HG03064 (cell line): ENCODE measurements around the gene AGRP.

Experiments
- ATAC-seq: cut with Tn5 transposase; IDR thresholded peaks from one replicate; pipeline ENCODE4 v1.9.1; 2021; ENCODE audit warnings: low read depth; ENCODE audit not compliant: unreplicated experiment

The AGRP gene

DNA sequence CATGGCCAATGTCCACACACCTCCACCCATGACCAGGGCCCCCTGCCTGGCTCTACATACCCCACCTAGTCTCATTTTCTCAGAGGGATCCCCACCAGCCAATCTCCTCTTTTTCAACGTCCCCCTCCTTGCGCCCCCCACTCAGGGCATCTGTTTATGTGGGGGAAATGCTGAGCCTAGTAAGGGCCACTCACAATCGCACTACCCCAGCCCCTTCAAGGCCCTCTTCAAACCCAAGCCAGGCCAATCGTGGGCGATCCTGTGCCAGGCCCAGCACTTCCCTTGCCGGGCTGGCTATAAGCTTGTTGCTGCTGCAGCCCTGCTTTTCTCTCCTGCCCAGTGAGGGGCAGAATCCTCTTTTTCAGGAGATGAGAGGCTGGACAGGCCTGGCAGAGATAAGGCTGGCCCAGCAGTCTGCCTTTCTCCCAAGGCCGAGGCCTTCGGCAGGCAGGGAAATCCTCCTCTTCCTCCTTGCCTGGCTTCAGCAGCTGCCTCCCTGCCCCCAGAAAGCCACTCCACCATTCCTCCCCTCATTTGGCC is 36.3 kb downstream of the AGRP start:
- ATAC-seq, result no peak

DNA sequence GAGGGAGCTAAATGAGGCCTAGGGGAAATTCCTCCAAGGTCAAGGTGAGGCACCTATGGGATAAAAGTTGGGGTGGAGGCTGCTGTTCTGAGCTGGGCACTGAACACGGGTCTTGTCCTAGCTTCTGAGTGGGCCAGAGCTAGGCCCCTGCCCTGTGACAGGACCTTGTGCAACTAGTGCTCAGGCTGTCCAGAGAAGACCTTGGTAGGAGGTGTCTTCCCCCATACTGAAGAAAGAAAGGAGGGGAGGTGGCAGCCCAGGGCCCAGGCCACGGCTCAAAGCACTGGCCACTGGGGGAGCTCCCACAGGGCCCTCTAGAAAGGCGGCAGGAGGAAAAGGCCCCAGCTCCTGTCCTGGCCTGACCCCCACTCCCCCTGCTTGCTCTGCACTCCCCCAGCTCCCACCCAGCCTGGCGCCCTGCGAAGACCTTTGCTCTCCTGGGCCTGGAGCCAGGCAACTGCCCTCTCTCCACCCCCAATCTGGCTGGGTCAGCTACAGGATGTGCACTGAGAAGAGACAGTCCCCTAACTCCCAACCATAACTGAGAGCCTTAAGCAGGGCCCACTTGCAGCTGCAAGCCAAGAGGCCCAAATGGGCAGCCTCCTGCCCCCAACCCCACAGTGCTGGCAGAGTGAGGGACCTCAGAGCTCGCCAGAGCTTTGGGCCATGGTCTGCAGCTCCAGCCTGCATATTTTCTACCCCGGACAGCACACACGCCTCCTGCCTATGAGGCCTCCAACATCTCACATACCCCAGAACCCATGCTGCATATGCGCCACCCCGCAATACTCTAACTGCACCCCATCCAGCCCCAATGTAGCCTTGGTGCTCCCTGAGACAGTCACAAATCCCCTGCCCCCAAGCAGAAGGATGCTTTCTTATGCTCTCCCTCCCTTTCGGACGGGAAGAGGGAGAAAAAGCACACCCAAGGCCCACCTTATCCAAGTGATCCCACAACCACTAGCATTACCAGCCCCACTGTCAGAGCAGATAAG is 37.1 kb downstream of the AGRP start:
- ATAC-seq, result no peak

DNA sequence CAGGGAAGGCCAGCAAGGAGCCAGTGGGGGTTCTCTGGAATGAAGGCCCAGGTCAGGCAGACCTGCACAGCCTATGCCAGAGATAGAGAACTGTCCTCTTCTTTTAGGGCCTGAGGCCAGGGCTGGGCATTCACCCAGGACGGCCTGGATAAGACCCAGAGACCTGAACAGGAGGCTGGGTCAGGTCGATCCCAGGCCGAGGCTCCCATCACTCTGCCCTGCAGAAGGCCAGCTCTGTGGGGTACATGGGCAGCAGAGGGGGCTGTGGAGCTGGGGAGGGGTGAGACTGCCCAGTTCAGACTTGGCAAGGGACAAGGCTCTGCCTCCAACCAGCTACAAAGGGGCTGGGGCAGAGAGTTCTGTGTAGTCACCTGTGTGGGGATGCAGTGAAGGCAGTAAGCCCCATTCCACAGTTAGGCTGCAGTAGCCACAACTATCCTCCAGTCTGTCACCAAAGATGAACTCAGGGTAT is 37.9 kb downstream of the AGRP start:
- ATAC-seq, result no peak

DNA sequence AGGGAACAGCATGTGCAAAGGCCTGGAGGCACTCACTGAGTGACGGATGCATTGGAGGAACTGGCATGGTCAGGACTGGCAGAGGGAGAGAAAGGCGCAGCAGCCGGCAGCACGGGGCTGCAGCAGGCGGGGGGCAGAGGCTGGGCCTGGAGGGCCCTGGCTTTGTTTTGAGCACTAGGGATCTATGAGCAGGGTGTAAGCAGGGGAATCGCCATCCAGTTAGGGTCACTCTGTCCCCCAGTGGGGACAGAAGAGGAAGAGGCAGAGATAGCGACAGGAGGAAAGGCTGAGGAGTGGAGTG is 38.3 kb downstream of the AGRP start:
- no peak for ATAC-seq

DNA sequence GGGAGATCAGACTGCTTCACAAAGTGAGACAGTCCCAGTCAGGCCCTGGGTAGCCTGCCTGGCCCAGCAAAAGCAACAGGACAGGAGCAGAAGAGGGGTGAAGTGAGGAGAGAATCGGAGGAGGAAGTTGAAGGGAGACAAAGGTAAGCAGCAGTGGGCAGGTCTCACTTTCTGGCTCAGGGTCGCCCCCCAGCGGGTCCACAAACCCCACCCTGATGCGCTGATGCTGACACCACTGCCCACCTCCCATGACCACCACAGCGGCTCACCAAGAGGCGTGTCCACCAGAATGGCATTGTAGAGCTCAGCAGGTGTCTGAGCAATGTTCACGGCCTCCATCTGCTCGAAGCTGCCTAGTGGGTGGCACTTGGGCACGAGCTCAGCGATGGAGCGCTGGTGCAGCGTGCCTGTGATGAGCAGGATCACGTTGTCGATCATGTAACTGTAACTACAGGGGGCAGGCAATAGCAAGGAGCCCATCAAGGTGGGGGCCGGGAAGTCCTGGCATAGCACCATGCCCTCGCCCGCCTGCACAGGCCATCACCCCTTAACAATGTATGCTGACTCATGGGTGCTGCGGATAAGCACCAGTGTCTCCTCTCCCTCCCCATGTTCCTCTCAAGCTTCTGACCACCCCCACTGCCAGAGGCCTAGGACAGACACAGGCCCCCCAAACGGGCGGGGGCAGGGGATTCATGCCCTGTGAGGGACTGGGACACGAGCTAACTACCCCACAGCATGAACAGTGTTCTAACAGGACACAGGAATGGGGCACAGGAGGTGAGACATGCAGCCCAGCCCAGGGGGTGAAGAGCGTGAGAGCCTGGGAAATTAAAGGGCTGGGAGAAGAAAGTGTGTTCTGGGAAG is 38.9 kb downstream of the AGRP start:
- no peak for ATAC-seq

DNA sequence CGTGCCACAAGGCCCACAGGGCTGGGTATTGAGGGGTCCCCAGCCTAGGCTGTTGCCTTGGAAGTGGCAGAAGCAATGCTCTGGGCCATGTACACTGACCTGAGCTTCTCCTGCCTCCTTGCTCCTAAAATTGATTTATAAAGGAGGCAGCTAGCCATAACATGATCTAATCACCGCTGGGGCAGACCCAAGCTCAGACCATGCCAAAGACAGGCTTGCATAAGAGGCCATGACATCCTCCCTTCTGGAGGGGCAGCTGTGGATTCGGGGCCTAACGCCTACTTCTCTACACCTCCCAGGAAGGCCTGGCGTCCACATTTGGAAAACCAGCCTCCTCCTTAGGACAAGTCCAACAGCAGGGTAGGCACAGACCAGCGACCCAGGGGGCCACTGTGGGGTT is 40.1 kb downstream of the AGRP start:
- no peak for ATAC-seq

DNA sequence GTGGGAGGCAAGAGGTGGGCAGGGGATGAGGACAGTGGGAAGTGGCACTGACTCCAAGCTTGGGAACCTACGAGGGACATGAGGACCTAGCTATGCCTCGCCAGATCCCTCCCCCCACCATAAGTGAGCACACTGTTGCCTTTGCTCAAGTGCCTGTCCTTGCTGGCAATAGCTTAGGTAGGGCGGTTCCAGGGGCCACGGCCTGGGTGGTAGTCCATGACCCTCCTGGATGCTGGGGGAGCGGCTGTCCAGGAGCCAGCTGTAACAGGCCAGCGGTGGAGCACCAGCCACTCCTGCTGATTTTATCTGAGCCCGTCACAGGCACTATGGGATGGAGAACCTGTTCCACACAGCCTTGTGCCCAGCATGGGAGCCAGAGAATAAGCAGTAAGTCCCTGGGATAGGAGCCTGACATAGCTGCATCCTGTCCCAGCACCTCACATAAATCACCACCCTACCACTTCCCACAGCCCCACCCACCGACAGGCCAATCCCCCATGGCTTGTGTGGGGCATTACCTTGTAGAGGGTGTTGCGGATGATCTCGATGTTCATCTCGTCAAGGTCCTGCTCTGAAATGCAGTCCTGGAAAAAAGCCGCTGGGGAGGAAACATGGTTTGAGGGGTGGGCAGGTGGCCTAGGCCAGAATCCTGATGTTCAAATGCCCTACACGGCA is 40.6 kb downstream of the AGRP start:
- no peak for ATAC-seq

DNA sequence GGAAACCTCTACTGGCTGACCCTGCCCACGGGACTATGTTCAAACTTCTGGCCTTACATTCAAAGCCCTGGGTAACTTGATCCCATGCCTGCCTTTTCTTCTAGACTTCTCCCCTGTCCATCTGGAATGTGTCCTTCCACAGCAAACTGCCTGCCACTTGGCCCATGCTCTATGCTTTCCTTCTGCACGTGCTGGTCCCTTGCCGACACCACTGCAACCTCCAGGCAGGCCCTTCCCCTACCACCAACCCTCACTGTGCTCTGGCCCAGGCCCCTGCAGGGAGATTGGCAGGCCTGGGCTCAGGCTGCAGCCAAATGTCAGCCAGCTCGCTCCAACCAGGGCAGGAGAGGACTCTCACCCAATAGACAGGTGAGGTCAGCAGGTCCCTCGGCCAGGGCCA is 41.4 kb downstream of the AGRP start:
- ATAC-seq, result no peak

DNA sequence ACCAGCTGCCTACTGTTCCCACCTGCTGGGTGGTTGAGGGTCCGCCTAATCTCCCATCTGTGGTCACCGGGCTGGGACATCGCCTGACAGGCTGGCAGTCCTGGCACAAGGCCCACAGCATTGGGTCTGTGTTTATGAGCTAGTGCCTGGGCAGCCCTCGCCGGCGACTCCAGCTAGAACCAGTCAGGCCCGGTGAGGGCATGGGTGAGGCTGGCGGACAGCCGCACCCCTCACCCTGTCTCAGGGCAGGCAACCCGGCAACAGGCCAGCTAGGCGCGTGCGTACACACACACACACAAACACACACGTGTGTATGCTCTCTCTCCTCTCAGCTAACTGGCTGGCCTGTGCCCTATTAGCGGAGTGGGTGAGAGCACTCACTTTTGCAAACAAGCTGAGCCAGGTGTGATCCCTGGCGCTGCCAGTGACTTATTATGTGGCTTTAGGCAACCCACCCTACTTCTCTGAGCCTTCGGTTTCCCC is 42.0 kb downstream of the AGRP start:
- no peak for ATAC-seq

DNA sequence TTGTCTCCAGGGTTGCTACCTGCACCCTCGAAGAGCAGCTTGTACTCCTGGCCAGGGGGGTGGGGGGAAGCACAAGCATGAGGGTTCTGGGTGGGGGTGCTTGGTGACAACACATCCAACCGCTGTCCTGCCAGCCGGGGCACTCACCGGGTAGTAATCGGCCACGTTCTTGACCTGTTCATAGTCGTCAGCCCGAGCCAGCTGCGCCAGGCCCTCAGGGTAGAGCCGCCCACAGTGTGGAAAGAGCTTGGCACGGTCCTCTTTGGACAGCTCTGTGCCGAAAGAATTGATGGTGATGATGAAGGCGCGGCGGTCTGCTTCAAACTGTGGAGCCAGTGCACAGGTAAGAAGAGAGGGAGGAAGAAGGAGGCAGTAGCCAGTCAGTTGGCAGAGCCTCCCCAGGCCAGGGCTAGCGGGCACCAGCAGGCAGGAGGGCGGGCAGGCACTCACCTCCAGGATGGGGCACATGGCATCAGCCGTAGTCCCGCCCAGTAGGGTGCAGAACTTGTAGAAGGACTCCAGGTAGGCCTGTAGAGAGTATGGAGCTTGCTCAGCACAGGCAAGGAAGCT is 44.4 kb downstream of the AGRP start:
- ATAC-seq, result no peak

DNA sequence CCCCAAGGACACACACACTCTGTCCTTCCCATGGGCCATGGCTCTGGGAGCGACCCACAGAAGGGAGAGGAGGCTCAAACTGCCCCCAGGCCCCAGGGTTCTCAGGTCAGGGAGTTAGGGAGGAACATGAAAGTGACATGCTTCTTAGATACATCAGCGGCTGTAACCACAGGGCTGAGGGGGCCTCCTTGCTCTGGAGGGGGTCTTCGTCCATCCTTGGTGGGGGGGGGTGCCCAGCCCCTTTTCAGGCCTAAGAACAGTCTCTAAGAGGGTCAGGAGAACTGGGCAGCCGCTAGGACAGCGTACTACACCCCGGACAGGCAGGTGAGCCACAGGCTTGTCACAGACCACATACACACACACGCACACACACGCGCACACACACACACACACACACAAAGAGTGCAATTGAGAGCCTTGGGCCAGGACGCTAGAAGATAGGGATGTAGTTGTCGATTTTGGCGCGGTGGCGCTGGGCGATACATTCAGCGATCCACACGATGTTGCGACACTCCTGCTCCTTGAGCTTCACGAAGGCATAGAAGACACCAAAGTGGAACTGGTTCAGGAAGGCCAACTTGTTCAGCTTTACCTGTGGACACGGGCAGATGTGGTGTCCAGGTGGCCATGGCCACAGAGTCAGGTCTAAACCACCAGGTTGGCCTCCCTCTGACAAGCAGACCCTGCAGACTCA is 45.1 kb downstream of the AGRP start:
- no peak for ATAC-seq

DNA sequence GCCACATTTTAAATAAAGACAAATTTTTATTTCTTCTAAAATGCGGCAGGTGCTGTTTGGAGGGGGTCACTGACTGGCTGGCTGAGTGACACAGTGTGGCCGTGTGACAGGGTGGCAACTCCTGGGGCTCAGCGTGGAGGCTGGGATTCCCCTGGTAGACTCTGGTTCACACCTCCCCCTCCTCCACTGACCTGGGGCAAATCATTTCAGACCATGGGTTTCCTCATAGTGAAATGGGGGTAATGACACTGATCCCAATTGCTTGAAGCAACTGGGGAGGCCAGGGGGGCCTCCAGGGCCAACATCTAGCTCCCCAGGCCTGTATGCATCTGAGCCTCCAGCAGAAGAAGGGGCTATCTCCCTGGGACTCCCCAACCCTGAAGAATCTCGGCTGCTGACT is 45.8 kb downstream of the AGRP start:
- no peak for ATAC-seq

DNA sequence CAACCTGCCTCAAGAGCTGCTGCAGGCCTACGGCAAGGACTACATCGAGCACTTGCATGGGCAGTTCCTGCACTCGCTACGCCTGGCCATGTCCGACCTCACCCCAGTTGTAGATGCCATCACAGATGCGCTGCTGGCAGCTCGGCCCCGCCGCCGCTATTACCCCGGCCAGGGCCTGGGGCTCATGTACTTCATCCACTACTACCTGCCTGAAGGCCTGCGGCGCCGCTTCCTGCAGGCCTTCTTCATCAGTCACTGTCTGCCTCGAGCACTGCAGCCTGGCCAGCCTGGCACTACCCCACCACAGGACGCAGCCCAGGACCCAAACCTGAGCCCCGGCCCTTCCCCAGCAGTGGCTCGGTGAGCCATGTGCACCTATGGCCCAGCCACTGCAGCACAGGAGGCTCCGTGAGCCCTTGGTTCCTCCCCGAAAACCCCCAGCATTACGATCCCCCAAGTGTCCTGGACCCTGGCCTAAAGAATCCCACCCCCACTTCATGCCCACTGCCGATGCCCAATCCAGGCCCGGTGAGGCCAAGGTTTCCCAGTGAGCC is 46.6 kb downstream of the AGRP start:
- no peak for ATAC-seq

DNA sequence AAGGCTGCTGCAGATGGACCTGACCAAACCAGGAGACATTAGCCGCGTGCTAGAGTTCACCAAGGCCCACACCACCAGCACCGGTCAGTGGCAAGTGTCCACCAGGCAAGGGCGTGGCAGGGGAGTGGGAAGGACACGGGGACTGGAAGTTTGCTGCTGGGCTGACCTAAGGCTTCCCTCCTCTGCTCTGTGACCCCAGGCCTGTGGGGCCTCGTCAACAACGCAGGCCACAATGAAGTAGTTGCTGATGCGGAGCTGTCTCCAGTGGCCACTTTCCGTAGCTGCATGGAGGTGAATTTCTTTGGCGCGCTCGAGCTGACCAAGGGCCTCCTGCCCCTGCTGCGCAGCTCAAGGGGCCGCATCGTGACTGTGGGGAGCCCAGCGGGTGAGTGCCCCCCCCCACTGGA is 47.6 kb downstream of the AGRP start:
- ATAC-seq, result no peak

DNA sequence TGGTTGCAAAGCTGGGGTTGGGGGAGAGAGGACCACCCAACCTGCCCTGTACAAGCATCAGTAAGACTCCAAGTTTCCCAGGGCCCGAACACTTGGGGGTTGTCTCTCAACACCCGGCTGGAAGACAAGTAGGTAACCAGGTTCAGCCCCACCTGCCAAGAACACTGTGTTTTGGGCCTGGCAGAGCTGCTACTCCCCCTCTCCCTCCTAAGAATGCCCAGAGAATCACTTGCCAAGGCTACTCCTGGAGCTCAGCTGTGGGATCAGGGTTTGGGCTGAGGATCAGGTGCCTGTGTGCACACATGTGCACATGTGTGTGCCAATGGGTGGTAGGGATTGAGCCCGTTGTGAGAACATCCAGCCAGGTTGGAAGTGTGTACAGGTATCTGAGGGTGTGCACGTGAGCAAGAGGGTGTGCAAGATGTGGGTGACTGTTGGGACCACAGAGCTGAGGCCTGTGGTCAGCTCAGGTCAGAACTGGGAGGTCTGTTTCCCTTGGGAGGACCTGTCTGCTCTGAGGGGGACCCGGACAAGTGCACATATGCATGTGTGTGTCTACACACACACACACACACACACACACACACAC is 50.1 kb downstream of the AGRP start:
- no peak for ATAC-seq
